Omental fat pad (tissue), 4 donors: ENCODE results near the gene SPAG16. TPM values are rescaled to one million over a fixed set of nuclear protein-coding genes. Genes with fewer than 3 reads are reported as not detected.
A peak's percentile ranks its signal among the peaks of the same experiment; 100 is the strongest.

Experiments
- ATAC-seq: fragments of 150-250 bp; one replicate; pipeline ENCODE4 v1.9.1; 2016; ENCODE audit warnings: mild to moderate bottlenecking, moderate library complexity; ENCODE audit not compliant: low FRiP score
- DNase-seq: peaks from one replicate; pipeline ENCODE4 v3.0.0-alpha.2; 2019; ENCODE audit warnings: low spot score
- total RNA-seq, 4 donors: library from RNA; depleted of rRNA; stranded (reverse); fragments of >200 nt; gene quantifications; one replicate each; pipeline ENCODE4 v1.1.0, GENCODE V29; 2016
- TF ChIP-seq, protein P1 (sequence below), 3 donors: fragments of 450-650 bp; IDR thresholded peaks; one replicate each; pipeline ENCODE4 v1.5.1; 2016 to 2017; ENCODE audit warnings: antibody characterized with exemption in 3 of 3, mild to moderate bottlenecking in 3 of 3, moderate library complexity in 2 of 3

SPAG16 gene
- total RNA-seq, result 10 to 100 TPM; 11.1 to 29.5 (median 13.3) TPM

DNA sequence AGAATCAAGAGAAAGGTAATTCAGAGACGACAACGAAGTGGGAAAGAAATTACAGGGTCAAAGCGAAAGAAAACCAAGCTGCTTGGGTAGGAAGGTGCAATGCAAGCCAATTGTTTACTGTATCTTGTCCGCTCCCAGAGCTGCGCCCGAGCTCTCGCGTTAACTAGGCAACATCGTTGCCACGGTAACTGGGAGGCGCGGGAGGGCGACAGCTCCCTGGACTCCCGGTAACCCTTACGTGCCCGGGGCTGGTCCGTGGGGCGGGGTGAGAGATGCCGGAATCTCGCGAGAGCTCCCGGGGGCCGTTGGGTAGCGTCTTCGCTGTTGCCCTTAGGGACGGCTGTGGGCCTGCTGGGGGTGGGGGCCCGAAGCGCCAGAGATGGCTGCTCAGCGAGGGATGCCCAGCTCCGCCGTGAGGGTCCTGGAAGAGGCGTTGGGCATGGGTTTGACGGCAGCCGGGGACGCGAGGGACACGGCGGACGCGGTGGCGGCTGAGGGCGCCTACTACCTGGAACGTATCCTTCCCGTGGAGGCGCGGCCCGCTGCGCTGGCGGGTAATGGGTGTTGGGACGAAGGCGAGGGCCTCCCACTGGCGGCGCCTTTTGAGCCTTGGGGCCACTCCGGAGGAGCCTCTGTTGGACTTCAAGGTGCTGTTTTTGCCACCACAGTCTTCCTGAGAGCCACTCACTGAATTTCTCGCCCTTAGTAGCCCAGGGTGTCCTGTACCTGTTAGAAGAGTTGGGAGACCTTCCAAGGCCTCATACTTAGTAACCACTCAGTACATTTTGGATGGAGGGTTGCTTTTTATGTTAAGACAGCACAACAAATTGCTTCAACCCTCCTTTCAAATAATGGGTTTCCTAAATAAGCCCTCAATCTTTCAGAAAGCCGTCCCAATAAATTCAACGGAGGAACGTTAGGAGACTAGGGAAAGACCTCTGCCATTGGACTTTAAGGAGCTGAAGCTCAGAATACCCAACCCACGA, at the start of gene SPAG16:
Gene SPAG16 (plus strand): TSS at position 360 of the 986 bp plus-strand sequence.
- TF ChIP-seq, protein P1, sequence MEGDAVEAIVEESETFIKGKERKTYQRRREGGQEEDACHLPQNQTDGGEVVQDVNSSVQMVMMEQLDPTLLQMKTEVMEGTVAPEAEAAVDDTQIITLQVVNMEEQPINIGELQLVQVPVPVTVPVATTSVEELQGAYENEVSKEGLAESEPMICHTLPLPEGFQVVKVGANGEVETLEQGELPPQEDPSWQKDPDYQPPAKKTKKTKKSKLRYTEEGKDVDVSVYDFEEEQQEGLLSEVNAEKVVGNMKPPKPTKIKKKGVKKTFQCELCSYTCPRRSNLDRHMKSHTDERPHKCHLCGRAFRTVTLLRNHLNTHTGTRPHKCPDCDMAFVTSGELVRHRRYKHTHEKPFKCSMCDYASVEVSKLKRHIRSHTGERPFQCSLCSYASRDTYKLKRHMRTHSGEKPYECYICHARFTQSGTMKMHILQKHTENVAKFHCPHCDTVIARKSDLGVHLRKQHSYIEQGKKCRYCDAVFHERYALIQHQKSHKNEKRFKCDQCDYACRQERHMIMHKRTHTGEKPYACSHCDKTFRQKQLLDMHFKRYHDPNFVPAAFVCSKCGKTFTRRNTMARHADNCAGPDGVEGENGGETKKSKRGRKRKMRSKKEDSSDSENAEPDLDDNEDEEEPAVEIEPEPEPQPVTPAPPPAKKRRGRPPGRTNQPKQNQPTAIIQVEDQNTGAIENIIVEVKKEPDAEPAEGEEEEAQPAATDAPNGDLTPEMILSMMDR (IDR thresholded peaks at IDR 0.05), result no peak
- ATAC-seq (peak; percentile 98), DNase-seq (peak; percentile 80)

DNA sequence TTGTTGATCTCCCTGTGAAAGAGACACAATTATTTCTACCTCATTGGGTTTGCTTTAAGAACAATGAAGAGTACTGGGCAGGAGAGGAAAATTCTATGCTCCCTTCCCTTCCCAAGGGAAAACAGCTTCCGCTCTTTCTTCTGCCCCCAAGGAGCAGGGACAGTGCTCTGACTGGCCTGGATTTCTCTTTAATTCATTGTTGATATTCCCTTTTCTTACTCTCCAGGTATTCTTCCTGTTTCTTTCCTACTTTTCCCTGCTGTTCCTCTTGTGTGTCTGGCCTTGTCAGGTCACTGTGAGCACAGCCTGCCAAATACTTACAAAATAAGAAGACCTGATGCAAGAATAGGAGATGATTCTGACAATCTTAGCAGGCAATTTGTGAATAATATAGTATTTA, 49.6 kb upstream of the SPAG16 start:
- DNase-seq, result no peak
- TF ChIP-seq, protein P1 (IDR thresholded peaks at IDR 0.05), result no peak
- ATAC-seq, result no peak

DNA sequence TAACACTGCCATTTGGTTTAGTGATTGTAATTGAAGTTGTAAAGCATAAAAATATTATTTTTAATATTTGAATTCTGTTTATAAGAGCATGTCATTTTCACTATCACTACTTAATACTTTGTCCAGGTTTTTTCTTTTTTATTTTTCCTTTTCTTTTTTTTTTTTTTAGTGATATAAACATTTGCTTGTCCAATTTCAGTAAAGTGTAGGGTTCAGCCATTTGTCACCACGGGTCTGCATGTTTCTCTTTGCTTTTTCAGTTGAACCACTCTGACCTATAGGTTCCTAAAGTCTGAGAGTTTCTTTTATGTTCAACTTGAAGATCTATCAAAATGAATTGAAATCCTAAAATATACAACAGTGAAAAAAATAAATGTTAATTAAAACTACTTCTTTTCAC, 48.5 kb upstream of the SPAG16 start:
- no peak for DNase-seq
- TF ChIP-seq, protein P1 (IDR thresholded peaks at IDR 0.05), result no peak
- no peak for ATAC-seq

DNA sequence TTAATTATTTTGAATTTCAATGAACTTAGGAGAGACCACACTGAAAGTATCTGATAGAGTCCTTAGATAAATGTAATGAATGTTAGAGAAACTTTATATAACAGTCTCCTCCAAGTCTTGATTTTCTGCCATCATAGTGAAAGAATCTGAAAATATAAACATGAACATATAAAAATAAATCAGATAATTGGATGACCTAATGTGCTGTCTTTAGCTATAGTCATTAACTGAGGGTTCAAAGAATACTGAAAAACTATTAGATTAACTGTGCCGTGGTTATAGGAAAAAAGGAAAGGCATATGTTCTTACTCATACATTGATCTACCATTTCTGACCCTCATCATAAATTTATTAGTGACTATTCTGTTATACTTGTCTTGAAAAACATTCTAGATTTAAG, 47.0 kb upstream of the SPAG16 start:
- TF ChIP-seq, protein P1 (IDR thresholded peaks at IDR 0.05), result no peak
- ATAC-seq, result no peak
- DNase-seq, result no peak

DNA sequence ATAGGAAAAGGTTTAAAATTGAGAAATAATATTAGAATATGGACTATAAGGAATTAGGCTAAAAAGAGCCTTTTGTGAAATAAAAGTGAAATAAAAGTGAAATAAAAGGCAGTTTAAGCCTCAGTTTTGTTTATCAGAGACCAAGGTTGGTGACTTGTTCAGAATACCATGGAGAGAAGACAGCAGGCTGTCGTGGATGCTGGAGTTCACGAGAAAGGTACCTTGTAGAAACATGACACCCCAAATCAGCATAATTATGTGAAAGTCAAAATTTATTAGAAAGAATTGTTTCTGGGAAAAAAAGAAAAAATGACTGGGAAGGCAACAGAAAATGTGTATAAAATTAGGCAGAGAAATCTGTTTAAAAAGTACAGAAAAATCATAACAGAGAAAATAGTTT, 46.5 kb upstream of the SPAG16 start:
- ATAC-seq, result no peak
- DNase-seq, result no peak
- TF ChIP-seq, protein P1 (IDR thresholded peaks at IDR 0.05), result no peak

DNA sequence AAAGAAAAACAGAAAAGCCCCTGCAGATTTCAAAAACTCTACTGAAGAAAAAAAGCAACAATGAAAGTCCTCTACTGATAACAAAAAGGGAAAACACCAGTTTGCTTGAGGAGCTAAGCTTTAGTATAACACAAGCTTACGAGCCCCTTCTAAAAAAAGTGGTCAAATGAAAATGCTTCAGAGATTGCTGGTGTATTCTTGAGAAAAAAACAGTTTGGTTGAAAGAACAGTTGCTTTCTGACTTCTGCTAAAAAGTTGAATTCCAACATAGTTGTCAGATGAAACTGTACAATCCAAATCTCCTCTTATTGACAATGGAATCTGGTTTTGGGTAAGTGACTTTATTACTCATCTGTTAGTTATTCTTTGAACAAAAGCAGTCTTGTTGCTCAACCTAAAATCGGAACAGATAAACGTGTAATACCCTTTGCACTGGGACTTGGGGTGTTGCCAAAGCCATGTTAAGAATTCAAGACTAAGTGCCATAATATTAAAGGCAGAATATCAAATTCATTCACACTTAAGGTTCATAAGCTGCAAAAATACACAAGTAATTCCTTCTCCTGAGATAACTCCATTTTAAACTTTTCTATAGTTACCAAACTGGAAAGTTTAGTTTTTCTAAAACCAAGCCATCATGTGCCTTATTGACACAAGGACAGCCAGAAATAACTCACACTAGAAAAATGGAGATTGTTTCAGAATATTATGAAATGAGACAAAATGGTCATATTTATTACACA, 45.3 kb upstream of the SPAG16 start:
- TF ChIP-seq, protein P1 (IDR thresholded peaks at IDR 0.05), result no peak
- DNase-seq, result no peak
- no peak for ATAC-seq
